ENCODE results near the gene ST6GAL1.

- TF ChIP-seq POLR2A (IDR thresholded peaks at IDR 0.05) (no peak), CTCF (IDR thresholded peaks at IDR 0.05 in 4 of 5, conservative IDR thresholded peaks at IDR 0.05 in 1 of 5) (no peak)
Observed at GRCh38 chr3:186962445-186962844, 32.1 kb downstream of the ST6GAL1 start.

All from gastrocnemius medialis (tissue), 4 donors.